ENCODE results near the gene INTS6.
"Not testable (repeated sequence)": the region's sequence is repeated elsewhere in the genome, so short reads cannot be mapped to it uniquely, and the experiment has no call there.

Gene INTS6

DNA sequence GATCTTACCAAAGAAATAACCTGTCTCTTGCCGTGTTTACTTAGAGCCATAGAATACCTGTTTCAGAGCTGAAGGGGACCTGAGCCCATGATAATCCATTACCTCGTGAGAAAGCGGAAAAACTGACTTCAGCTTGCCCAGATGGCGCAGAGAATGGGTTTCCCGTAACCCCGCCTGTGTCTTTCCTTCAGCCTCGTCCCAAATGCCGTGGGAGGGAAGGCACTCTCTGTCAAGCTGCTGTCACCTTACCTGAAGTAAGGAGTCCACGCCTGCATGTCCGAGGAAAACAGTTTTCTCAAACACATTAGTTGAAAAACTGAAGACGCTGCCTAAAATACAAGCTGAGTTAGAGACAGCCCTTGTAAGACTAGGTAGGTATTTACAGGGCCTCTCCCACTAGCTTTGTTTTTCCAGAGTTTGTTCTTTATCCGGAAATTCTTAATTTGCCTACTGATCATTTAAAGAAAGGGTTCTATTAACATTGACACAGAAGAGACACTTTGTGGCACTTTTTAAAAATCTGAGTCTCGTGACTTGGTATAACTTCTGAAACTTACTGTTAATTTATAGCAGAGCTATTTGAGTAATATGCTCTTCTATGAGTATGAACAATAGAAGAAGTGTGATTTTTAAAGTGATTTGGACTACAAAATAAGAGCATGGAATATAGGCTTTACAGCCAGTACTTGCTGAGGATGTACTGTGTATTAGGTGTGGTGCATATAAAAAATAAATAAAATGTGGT is 1.3 kb upstream of the INTS6 start:
- DNase-seq = peak; percentile 37

DNA sequence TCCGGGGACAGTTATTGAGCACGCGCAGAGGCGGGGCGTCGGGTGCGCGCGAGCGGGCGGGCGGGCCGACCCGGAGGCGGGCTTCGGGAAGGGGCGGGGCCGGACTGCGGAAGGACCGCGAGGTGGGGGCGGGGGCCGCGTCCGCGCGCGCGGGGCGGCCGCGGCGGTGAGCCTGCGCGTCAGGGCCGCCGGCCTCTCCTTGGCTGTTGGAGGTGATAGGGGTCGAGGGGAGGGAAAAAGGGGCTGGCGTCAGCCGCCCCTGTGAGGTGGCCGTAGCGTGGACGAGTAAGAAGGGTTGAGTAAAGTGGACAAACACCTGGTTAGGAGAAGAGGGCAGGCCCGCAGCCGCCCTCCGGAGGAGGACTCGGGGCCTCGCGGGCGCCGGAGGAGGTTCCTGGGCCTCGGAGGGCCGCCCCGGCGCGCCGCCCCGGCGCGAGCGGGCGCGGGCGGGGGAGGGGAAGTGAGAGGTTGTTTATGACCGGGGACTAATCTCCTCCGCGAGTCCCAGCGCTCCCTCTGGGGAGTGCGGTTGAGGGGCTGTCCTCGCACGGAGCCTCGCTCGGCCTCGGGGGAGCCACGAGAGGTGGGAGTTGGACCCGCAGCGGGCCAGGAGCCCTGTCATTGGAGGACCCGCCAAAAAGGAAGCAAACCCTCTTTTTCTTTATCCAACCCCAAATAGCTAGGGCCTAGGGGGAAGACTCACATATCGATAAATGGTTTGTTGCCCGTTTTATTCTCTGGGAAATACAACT is 547 bp upstream of the INTS6 start:
- DNase-seq = peak; percentile 74

DNA sequence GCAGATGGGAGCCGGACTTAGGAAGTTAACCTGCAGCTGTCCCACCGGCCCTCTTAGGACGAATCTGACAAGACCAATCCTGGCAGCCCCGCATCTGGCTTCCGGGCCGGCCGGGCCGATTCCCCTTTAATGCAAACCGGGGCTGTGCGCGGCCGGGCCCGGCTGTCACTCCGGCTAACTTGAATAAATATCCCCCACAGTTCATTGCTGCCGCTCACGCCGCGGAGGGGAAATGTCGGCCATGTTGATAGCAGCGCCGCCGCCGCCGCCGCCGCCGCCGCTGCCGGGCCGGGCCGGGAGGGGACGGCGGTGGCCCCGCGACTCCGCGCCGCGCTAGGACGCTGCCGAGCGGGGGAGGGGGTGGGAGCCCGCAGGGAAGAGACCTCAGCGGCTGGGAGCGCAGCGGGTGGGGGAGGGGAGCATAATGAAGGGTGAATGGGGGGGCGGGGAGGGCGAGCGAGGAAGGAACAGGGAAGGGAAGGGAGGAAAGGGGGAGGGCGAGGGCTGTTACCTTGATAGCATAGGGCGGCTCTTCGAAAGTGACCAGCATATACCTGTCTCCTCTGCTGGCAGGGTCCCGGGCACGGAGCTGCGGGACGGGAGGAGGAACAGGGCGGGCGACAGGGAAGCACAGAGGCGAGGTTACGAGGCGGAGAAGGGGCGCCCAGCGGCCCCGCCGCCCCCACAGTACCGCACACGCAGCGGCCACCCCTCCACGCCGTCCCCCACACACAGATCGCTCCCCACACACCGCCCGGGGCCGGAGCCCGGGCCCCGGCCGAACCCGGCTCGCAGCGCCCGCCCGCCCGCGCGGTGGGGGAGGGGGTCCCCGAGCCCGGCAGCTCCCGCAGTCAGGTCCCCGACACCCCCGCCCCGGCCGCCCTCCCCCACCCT is 1.1 kb downstream of the INTS6 start:
- DNase-seq = peak; percentile 71

DNA sequence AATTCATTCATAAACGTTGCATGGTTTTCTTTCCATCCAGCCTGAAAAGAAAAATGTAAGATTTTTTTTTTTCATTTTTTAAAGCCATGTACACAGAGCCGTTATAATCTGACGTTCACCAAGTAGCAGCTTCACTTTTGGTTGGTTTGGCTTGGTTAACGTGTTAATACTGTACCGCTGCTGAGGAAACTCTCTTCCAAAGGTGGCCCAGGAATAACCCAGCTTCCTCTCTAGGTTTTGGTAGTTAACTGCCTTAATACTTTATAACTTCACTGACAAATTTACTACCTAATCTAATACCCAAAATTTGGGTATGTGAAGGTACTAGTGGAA is 1.7 kb downstream of the INTS6 start:
- no peak for DNase-seq

DNA sequence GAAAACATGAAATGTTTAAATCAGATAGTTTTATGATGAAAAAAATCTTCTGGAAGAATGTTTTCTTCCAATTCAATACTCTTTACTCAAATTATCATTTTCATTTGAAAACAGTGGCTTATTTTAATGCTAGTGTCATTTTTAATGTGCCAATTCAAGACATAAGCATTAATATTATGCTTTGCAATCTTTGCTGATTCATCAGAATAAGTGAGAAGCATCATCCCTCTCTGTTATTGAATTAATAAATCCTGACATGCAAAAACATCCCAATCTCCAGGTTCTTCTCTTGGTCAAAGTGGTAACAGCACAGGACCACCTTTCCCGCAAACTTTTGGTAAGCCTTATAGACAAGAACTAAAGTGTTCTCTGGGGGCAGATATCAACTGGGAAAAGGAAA is 3.8 kb downstream of the INTS6 start:
- no peak for DNase-seq

DNA sequence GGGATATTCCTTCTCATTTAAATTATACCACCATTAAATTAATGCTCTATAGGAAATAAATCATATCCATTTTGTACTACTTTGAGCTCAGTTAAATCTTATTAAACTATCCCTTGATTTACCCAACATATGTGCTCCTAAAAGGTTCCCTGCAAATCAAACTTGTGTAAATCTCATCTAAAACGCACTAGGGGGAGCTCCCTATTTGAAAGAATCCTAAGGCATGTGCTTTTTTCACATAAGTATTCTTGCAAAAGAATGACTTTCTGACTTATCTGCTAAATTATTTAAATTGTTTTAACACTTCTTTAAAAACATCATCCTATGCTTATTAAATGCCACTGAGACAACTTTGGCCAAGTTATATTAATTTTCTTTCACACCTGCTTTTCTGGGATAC is 7.9 kb downstream of the INTS6 start:
- DNase-seq = no peak

DNA sequence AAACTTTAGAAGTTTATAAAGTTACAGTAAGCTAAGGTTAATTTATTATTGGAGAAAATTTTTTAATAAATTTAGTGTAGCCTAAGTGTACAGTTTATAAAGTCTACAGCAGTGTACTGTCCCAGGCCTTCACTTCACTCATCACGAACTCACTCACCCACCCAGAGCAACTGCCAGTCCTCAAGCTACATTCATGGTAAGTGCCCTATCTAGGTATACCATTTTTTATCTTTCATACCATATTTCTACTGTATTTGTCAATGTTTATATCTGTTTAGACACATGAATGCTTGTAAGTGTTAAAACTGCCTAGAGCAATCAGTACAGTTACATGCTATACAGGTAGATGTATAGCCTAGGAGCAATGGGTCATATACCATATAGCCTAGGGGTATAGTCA is 12.5 kb downstream of the INTS6 start:
- no peak for DNase-seq

DNA sequence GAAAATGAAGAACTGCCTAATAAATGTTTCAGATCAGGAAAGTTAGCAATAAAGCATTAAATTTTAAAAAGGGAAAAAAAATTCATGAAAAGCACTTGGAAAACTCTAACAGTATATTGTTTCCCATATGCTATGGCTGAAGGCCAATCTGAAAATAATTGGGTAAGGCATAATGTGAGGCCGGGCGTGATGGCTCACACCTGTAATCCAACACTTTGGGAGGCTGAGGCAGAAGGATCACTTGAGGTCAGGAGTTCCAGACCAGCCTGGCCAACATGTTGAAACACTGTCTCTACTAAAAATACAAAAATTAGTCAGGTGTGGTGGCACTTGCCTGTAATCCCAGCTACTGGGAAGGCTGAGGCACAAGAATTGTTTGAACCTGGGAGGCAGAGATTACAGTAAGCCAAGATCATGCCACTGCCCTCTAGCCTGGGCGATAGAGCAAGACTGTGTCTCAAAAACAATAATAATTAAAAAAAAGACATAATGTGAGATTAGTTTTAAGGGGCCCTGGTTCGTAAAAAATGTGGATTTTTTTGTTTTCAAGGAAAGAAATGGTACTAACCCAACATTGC is 15.2 kb downstream of the INTS6 start:
- no peak for DNase-seq

DNA sequence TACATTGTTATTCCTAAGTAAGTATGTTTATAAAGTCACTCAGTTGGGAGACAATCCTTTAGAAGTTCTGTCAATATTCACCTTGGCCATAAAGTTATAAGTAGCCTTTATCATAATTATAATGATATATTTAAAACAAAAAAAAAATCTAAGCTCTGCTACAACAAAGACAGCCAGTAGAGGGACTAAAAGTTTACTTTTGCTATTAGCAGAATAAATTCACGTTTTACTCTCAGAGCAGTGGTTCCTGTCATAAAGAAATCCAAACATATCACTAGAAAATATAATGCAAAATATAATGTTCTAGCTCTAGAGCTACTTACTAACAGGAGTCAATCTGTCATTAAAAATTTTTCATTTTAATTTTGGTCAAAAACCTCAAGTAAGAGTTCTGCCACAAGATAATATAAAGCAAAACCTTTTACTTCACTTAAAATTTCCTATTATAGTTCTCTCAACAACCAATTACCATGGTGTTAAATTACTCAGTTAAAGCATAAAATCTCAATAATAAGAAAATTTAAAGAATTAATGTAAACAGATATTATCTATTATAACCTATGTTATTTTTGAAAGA is 17.7 kb downstream of the INTS6 start:
- no peak for DNase-seq

DNA sequence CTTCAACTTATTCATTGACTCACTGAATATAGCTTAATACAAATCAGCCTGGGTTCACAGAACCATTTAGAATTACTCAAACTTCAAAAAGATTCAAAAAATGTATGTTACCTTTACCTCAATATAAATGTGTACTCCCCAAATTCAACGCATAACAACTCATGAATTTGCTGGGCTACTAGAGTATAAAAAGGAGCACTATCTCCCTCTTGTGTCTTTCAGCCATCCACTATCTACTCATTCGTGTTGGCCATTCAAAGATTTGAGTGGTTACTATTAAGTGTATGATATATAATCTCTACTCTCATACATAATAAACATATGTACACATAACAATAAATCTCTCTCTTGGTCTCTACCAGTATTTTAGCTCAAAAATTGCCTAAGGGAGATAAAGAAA is 20.3 kb downstream of the INTS6 start:
- DNase-seq = no peak

DNA sequence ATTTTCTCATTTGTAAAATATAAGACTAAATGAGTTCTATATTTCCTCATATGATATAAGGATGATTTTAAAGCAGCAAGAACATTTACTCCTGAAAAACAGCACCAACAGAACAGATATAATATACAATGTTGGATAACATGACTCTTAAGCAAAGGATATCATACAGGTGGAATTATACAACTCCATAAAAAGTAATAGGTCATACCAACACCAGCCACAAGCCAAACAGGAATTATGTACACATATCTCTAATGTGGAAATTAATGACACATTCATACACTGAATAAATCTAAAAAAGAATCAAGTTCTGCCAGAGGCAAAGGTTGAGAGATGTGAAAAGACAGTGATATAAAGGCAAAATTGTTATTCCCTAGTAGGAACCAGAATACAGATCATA is 25.9 kb downstream of the INTS6 start:
- DNase-seq = no peak

DNA sequence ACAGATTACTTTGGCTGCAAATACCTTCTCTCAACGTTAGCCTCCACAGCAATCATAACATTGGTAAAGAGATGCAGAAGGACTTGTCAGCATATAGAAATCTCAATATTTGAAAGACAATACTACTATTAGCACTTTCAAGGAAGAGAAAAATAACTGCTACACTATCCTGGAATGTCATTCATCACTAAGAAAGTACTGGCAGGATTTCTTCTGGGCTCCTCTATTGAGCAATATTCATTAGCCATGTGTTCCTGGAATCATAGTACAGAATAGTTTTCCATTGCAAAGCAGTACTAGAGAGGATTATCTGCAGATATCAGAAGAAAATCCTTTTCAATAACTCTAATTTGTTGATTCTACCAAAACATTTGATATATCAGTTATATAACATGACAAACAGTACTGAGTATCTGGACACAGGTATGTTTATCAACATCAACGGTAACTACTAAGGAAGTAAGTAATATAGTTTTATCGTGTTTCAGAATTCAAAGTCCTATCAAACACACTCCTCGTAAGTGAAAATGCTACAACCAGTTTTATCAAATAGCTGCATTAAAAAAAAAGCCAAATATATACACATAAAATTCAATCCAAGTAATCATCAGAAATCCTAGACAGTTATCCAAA is 27.3 kb downstream of the INTS6 start:
- no peak for DNase-seq

DNA sequence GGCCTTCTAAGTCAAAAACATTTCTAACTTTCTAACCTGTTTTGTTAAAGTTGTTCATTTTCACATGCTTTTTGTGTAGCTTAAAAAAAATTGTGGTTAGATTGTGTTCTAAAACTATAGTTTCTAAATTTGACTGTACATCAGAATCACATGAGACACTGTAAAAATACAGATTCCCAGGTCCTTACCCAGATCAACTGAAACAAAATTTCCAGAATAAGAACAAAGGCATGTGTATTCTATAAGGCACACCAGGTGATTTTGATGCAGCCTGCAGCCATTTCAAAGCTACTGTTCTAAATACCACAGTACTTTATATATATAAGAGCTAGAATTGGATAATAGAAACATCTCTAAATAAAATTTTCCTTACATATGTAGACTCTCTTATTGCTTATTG is 29.1 kb downstream of the INTS6 start:
- DNase-seq = no peak

DNA sequence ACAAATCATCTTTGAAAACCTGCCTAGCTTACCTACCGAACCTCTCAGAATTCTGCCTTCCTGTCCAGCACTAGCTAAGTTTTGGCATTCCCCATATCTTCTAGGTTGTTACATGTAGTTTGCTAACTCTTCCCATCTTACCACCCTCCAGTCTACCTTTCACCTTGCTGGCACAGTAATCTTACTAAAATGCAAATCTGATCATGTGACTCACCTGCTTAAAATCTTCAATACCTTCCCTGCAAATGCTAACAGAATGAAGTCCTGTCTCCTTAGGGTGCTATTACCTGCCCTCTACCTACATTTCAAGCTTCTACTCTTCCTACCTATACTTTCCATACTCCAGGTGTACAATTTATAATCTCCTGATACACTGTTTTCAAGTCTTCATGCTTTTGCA is 30.4 kb downstream of the INTS6 start:
- no peak for DNase-seq

DNA sequence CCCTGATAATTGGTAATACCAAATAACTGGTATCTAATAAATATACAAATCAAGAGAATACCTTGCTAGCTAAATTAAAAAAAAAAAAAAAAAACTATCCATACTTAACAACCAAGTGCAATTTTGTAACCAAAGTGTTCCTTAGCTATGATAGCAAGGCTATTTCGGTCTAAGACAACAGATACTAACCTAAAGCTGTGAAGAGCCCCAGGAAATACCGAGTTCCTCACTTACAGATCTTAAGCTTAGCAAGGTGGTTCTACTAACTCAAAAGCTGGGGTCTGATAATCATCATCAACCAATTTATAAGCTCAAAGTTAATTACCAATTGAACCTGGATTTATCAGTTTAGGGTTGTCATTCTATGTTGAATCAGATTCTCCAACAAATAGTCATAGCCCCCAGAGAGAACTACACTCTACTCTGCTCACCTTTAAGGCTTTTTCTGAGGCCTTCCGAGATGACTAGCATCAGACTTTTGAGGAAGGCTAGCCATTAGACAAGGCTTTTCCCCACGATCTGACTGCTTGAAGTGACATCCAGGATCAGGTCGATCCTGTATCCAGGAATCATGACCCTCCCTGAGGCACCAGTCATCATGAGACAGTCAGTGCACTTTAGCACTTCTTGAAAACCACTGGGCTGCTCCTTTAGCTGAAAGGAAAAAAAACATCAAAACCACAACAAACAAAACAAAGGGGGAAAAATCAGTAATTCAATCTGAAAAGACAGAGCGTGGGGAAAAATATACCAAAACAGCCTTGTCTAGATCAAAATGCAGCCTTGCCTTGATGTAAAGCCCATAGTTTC is 31.9 kb downstream of the INTS6 start:
- DNase-seq = no peak

DNA sequence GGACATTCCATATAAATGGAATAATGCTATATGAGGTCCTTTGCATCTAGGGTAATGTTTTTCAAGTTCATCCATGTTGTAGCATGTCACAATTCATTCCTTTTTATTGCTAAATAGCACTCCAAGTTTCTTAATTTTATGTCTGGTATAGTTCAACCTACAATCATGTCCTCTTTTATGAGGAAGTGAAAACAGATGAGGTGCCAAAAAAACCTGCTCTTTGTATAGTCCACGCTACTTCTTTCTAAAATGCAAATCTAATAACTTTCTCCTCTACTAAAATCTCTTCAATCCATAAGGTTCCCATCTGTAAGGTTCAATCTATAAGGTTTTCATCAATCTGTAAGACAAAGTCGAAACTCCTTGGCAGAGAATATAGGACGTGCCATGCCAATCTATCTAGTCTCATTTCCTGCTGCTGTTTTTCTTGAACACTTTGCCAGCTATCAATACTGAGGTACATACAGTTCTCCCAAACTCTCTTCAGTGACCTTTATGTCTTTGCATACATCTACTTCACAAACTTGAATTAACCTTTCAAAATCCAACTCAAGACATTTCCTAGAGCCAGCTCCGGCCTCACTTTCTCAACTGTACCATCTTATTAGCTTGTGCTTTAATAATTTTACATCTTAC is 33.7 kb downstream of the INTS6 start:
- DNase-seq = no peak

DNA sequence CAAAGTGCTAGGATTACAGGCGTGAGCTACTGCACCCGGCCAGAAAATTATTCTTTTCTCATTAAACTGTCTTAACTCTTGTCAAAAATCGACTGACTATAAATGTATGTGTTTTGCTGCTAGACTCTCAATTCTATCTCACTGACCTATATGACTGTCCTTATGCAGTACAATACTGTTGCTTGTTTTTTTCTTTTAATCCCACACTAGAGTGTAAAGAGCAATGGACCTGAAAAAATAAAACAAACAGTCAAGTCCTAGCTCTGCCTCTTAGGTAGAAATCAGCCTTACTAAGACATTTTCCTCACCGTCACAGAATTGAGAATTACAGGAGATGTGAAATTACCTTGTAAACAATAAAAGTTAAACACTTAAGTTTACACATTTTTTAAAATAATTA is 35.1 kb downstream of the INTS6 start:
- DNase-seq = no peak

DNA sequence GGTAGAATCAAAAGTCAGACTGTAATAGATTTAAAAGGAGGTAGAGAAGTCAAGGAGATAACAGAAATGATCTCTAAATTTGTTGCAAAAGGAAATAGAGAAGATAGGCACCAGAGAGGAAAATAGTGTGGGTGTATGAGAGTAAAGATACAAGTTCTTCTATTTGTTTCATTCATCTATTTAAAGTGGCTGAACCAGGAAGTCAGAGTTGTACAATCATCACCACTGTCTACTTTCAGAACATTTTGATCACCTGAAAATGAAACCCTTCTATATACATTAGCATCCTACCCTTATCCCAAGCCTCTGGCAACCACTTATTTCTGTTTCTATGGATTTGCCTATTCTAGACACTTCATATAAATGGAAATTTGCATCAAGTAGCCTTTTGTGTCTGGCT is 36.7 kb downstream of the INTS6 start:
- no peak for DNase-seq

DNA sequence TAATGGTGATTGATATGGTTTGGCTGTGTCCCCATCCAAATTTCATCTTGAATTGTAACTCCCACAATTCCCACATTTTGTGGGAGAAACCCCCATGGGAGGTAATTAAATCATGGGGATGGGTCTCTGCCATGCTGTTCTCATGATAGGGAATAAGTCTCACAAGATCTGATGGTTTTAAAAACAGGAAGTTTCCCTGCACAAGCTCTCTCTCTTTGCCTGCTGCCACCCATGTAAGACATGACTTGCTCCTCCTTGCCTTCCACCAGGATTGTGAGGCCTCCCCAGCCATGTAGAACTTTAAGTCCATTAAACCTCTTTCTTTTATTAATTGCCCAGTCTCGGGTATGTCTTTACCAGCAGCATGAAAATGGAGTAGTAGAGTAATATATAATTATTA is 37.5 kb downstream of the INTS6 start:
- not testable (repeated sequence) for DNase-seq

DNA sequence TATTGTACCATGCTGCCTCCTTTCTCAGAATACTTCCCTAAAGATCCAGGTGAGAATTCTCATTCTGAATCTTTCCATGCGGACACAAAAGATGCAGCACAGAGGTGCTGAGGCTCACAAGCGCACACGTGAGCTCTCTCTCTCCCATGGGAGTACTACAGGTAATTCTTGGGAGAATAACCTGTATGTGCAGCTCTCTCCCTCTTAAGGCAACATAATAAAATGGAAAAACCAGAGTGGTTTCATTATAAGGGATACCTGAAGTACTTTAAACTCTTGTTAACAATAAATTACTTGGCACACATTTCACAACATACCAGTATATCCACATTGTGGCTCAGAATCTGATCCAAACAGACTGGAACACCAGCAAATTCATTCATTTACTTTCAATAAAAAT is 40.4 kb downstream of the INTS6 start:
- no peak for DNase-seq

DNA sequence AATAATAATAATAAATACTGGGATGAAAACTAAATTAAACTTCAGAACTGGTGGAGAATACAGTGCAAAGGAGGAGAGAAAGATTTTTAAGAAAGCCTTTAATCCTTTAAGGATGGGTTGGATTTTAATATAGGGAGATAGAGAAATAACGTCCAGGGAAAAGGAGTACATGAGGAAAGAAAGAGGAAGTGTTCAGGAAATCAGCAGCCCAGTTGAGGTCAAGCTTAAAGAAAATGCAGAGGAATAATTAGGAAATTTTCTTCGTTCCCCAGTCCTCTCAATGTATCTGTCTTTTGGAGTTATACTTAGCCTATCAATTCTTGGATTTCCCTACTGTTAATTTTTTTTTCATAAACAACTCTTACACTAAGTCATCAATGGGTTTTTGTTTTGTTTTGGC is 47.7 kb downstream of the INTS6 start:
- DNase-seq = no peak
